Prostate gland (tissue), 2 donors: Measurements from ENCODE around the gene HIP1R.

Source experiments
- CTCF ChIP-seq, 4 experiments: fragments of 200-600 bp in 2 of 4; fragments of 450-650 bp in 2 of 4; sonication (generic) in 2 of 4; IDR thresholded peaks; 1 replicate in 3 of 4; 2 replicates in 1 of 4; pipeline ENCODE4 v1.5.1; 2016 to 2019; ENCODE audit warnings: antibody characterized with exemption in 4 of 4, mild to moderate bottlenecking in 2 of 4, moderate library complexity in 2 of 4
- POLR2A ChIP-seq: fragments of 450-650 bp; IDR thresholded peaks from one replicate; pipeline ENCODE4 v1.6.1; 2016; ENCODE audit warnings: antibody characterized with exemption, mild to moderate bottlenecking
- POLR2AphosphoS5 ChIP-seq: sonication (generic); formaldehyde crosslinking; IDR thresholded peaks from one replicate; pipeline ENCODE4 v1.6.1; 2017; ENCODE audit warnings: antibody characterized with exemption

DNA sequence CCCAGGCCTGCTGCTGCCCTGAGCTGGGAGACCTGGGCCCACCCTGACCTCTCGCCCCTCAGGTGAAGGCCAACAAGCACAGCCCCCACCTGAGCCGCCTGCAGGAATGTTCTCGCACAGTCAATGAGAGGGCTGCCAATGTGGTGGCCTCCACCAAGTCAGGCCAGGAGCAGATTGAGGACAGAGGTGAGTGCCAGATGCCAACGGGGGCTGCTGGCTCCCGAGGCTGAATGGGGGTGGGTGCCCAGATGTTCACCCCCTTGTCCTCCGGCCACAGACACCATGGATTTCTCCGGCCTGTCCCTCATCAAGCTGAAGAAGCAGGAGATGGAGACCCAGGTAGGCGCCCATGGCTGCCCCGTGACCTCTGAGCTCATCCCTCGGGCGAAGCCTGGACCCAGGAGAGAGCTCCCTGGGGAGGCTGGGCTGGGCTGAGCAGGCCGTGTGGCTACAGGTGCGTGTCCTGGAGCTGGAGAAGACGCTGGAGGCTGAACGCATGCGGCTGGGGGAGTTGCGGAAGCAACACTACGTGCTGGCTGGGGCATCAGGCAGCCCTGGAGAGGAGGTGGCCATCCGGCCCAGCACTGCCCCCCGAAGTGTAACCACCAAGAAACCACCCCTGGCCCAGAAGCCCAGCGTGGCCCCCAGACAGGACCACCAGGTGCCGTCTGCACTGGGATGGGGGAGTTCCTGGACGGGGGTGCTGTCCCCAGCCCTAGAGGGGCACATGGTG is 25.8 kb downstream of the HIP1R start:
- TF ChIP-seq POLR2AphosphoS5: no peak
- no peak for TF ChIP-seq CTCF (IDR thresholded peaks at IDR 0.05)
- TF ChIP-seq POLR2A: no peak
